ENCODE results near the gene LRRC74B.
"Not testable (repeated sequence)": the region's sequence is repeated elsewhere in the genome, so short reads cannot be mapped to it uniquely, and the experiment has no call there.

Gene LRRC74B

DNA sequence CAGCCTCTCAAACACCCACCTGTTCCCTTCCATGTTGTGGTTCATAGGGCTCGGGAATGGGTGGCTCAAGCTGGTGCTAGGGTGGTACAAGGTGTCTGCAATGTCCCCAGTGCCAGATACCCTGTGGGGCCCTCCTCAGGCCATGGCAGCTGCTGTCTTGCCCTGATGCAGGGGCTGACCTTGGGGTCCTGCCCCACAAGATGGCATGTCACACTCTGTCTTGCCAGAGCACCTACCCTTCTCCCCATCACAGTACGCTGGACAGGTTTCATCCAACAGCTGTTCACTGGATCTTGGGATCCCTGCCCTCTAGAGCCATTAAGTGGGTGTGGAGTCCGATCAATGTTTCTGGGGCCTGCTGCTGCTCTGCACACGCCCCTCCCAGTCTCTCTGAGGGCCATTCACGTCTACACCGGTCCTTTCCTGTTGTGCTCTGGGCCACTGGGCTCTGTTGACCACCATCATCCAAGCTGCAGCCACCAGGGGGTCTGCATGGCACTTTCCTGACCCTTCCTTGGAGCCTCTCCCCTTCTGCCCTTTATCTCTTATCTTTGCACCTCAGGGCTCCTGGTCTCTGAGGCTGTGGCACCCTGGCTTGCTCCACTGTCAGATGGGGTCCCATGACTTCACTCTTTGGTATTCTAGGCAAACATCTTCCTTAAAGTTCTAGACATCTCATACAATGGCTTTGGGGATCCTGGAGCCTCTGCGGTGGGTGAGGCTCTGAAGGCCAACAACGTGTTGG lies 7.1 kb downstream of the LRRC74B start:
- in situ Hi-C loops (cut with MboI; ENCODE audit: low sequenced_read_pairs): no loop called here

GRCh38 chr22:21054046-21054713 lies 8.4 kb downstream of the LRRC74B start:
- in situ Hi-C loops (cut with MboI; ENCODE audit: low sequenced_read_pairs): no loop called here

- in situ Hi-C loops (cut with MboI; ENCODE audit: low sequenced_read_pairs): no loop called here
These were observed 9.2 kb downstream of the LRRC74B start for GRCh38 chr22:21054714-21055563.

GRCh38 chr22:21055564-21055834 lies 9.8 kb downstream of the LRRC74B start:
- in situ Hi-C loops (cut with MboI; ENCODE audit: low sequenced_read_pairs): no loop called here

- in situ Hi-C loops (cut with MboI; ENCODE audit: low sequenced_read_pairs): no loop called here
These were observed 10.2 kb downstream of the LRRC74B start for GRCh38 chr22:21055880-21056319.

- in situ Hi-C loops (cut with MboI; ENCODE audit: low sequenced_read_pairs): not testable (repeated sequence)
These were observed 14.6 kb downstream of the LRRC74B start for GRCh38 chr22:21060363-21060762.

- in situ Hi-C loops (cut with MboI; ENCODE audit: low sequenced_read_pairs): not testable (repeated sequence)
These were observed 16.0 kb downstream of the LRRC74B start for GRCh38 chr22:21061660-21062321.

- in situ Hi-C loops (cut with MboI; ENCODE audit: low sequenced_read_pairs): not testable (repeated sequence)
These were observed 18.7 kb downstream of the LRRC74B start for GRCh38 chr22:21064425-21064824.

DNA sequence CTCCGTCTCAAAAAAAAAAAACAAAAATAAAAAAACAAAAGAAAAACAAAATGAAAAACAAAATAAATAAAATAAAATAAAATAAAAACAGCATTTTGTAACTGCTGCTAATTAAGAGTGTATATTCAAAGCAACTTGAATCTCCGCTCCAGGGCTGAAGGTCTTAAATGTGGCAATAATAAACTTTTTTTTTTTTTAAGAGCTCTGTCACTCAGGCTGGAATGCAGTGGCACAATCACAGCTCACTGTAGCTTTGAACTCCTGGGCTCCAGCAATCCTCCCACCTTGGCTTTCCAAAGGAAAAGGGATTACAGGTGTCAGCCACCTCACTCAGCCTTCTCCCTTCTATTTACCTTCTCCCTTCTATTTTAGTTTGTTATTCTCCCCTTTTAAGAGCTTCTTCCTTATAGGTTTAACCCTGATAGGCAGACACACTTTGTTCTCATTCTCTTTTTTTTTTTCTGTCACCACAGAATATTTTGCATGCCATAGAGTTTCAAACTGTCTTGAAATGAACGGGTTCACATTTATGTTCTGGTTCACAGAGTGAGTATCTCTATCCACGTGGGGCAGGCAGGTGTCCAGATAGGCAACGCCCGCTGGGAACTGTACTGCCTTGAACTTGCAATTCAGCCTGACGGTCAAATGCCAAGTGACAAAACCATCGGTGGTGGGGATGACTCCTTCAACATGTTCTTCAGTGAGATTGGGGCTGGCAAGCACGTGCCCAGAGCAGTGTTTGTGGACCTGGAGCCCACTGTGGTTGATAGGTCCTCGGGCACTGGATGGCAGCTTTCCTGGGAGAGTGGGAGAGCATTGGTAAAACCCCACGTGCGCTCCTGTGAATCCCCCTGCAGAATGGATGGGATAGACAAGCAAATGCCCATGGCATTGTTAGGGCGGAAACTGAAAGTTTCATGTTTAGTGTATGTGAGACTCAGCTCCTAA lies 19.4 kb downstream of the LRRC74B start:
- in situ Hi-C loops (cut with MboI; ENCODE audit: low sequenced_read_pairs): no loop called here

- in situ Hi-C loops (cut with MboI; ENCODE audit: low sequenced_read_pairs): no loop called here
These were observed 21.5 kb downstream of the LRRC74B start for GRCh38 chr22:21067075-21067900.

DNA sequence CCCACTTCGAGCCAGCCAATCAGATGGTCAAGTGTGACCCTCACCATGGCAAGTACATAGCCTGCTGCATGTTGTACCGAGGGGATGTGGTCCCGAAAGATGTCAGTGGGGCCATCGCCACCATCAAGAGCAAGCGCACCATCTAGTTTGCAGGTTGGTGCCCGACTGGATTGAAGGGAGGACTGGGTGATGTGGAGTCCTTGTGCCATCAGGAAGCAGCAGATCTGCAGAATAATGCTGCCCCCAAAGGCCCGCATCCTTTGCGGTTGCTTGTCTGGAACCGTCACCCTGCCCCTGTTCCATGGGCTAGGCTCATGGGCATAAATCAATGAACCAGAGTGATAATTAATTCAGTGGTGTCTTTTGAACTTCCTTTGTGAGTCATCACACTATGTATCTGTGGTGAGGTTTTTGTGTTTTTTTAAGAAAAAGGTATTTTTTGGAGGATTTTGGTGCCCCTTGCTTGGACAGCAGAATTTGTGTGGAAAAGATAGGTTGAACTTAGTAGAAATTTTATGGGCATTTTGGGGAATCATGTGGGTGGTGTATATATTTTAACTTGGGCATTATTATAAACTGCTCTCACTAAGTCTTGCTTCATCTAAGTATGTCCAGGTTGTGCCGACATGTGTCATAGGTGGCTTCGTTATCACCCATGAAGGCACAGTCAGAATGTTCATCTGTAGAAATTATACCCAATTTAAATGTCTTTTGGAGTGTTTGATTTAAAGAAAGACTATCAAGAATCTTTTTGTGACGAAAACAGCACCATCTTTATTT lies 22.3 kb downstream of the LRRC74B start:
- in situ Hi-C loops (cut with MboI; ENCODE audit: low sequenced_read_pairs): no loop called here

DNA sequence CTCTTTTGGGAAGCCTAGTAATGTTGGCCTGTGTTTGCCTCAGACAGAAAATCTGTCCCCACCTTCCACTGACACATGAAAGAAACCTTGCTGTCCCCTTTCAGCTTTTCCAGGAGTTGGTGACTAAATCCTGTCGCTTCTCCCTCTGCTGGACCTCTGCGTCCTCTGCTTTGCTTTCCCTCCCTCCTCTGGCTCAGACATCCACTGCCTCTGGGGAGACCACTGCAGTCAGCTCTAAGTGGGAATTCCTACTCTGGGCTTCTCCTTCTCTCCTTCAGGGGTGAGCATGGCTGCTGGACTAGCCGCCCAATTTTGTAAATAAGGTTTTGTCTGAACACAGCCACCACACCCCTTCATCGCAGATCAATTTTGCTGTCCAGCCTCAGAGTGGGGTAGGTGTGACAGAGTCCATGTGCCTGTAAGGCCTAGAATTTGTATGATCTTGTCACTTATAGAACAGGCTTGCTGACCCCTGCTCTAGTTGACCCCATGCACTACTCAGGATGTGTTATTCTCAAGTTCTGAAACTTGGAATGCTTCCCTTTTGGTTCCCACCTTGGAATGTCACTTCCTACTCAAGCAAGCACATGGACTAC lies 23.0 kb downstream of the LRRC74B start:
- in situ Hi-C loops (cut with MboI; ENCODE audit: low sequenced_read_pairs): no loop called here

- in situ Hi-C loops (cut with MboI; ENCODE audit: low sequenced_read_pairs): no loop called here
These were observed 23.6 kb downstream of the LRRC74B start for GRCh38 chr22:21069375-21069774.

GRCh38 chr22:21070690-21071615 lies 25.2 kb downstream of the LRRC74B start:
- in situ Hi-C loops (cut with MboI; ENCODE audit: low sequenced_read_pairs): no loop called here

- in situ Hi-C loops (cut with MboI; ENCODE audit: low sequenced_read_pairs): not testable (repeated sequence)
These were observed 26.1 kb downstream of the LRRC74B start for GRCh38 chr22:21071796-21072195.

DNA sequence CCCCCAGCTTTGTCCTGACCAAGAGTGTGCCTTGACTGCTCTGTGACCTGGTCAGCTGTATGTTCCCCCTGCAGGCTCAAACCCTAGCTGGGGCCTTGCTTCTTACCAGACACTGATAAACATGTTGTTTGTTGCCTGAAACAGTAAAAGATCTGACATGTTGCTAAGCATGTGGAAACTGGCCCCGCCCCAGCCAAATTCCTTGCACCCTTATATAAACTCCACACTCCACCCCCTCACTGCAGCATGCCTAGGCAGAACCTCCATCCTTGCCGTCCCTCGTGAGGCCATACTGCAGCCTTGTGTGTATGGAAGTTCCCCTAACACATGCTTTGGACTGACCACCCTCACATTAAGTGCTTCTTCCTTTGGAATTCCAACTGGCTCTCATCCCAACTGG lies 27.3 kb downstream of the LRRC74B start:
- in situ Hi-C loops (cut with MboI; ENCODE audit: low sequenced_read_pairs): no loop called here

DNA sequence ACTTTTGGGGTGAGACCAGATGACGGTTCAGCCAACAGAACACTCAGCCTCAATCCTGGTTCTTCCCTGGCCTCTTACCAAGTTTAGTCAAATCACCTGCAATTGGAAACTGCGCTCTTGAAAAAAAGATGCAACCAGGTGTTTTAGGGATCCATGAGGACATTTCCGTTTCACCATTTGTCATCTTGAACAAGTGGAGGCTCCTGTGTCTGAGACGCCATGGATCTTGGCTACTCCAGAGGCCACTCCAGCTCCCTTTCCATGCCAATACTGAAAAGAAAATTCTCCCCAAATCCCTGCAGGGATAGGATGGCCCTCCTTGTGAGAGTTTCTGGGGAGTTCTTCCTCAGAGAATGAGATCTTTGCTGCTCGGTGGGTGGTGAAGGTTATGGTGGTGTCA lies 27.7 kb downstream of the LRRC74B start:
- in situ Hi-C loops (cut with MboI; ENCODE audit: low sequenced_read_pairs): no loop called here

Measured in hTERT RPE-1 (cell line).